ENCODE data around the gene CHKA.

The CHKA gene

DNA sequence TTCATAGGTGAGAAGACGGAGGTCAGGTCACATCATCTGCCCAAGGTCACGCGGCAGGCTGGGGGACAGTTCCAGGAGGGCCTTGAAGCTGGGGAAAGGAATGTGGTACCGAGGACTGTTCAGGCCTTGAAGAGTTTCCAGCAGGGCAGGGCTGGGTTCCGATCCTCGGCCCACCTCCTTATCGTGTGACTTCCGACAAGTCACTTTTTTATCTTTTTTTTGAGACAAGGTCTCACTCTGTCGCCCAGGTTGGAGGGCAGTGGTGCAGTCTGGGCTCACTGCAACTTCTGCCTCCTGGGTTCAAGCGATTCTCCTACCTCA, 90.1 kb downstream of the CHKA start:
- DNase-seq (ENCODE audit: low spot score) = no peak

DNA sequence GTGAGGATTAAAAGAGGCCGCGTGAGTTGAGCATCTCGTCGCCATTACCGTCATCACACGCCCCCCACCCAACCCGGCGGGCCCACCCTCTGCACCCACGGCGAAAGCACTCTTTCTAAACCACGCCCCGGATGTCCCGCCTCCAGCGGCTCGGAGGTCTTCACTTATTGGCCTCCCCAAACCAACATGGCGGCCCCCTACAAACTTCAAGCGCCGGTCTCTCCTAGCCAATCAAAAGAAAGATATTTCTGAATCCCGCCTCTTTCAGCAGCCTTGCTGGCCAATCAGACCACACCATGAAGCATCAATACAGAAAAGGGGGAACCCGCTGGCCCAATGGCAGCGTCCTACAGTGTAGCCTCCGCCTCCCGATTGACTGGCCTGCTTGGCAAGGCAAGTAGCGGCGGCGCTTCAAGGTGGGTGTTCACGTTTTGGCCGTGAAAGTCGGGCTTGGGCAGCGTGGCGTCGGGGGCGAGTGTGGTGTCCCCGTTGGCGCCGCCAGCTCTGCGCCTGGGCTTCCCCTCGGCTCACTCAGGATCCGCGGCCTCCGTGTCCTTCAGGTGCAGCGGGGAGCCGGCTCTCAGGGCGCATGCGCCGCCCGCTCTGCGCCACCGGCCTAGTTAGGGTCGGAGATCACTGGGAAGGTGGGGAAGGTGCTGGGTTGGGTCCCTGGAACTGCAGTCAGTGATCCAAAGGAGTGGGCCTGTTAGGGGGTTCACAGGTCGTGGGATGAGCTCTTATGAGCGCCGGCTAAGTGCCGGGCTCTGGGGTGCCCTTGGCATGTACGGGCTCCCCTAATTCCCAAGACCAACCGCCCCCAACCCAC, 90.7 kb downstream of the CHKA start, which contains the start of gene NDUFS8:
NDUFS8 (plus strand) TSS at position 364 of the 826 bp plus-strand sequence. CDS start 1,471 bp downstream, outside the sequence.
- DNase-seq (ENCODE audit: low spot score) = peak; percentile 100

DNA sequence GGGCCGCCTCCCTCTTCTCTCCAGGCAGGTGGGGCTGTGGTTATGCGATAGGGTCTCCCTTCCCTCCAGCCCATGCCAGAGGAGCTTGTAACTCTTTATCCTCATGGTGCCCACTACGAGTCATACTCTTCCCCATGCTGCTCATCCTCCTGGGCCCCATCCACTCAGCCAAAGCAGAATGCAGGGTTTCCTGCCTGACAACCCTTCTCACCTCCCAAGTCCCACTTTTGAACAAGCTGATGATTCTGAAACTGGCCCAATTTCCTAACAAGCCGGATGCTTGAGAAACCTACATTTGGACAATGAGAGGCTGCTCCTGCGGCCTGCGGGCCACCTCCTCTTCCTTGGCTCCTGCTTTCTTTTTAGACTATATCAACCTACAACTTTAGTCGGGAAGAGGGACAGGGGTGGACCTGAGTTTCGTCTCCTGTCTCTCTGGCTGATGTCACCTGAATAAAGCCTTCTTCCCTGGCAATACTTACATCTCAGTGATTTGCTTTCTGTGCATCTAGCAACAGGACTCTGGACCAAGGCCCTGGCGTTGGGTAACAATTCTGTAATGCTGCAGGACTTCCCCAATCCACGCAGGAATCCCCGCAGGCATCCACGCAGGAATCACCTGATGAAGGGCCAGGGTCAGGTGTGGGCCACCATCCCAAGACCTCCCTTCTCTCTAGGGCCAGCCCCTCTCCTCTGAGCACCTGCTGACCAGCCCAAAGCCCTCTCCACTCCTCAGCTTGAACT, 92.2 kb downstream of the CHKA start:
- no peak for DNase-seq (ENCODE audit: low spot score)

DNA sequence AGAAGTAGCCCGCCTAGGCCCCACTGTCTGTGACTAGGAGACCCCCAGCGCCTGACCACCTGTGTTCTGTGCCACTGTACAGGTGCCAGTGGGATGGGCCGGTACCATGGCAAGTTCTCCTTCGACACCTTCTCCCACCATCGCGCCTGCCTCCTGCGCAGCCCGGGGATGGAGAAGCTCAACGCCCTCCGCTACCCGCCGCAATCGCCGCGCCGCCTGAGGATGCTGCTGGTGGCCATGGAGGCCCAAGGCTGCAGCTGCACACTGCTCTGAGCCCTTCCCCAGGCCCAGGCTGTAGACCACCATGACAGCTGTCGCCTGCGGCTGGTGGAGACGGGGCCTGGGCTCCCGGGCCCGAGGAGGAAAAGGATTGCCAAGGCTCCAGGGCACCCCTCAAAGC, 93.5 kb downstream of the CHKA start:
- DNase-seq (ENCODE audit: low spot score) = no peak

DNA sequence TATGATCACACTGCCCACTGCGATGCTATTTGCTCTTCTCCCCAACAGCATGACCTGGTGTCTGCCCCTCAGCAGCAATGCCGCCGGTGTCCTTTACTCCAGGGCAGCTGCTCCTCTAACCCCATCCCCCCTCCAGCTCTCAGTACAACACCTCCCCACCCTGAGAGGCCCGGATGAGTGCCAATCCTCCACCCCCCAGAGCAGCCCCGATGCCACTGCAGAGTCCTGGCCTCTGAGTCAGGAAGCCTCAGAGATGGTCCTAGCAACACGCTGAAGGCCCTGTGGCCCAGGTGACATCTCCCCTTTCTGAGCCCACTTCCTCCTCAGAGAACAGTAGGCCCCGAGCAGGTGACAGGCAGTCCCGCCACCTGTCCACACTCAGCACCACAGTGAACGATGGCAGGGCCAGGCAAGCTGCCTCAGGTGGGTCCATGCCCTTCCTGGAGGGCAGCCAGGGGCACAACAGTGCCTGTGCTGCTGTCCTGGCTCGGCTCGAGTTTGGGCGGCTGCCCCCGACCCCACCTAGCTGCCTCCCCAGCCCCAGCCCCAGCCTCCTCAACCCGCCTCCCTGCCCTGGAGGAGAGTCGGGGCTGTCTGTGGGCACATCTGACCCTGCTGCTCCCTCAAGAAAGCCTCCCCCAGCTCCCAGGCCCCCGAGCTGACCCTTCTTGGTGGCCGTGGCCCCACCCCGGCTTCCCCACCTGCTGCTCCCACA, 94.6 kb downstream of the CHKA start:
- no peak for DNase-seq (ENCODE audit: low spot score)

DNA sequence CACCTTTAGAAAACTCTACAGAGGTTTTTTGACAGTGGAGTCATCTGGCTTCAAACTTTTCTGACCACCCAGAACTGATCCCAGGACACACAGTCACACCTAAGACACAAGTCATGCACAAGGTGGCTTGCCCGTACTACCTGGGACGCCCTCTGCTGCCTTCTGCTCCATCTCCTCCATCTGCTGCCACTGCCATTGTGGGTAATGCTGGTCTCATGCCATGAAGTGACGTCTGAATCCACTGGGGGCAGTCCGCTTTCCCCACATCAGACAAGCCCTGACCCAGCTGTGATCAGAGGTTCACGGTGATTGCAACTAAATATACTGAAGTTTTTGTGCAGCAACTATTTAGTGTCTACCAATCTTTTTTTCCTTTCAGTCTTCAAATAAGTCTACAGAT, 96.1 kb downstream of the CHKA start:
- DNase-seq (ENCODE audit: low spot score) = peak; percentile 90

DNA sequence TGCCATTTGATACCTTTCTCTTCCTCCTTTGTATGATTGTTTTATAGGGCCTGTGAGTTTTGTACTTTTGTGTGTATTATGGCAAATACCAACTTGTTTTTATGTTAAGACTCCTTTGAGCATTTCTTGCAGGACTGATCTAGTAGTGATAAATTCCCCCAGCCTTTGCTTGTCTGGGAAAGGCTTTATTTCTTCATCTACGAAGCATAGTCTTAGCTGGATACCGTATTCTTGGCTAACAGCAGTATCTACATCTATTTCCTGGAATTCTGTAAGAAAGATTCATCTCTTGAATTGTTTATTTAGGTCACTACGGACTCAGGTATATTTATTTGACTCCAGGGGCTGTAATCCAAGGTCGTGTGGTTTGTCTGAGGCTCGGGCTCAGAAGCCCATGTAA, 96.7 kb downstream of the CHKA start:
- DNase-seq (ENCODE audit: low spot score) = no peak

DNA sequence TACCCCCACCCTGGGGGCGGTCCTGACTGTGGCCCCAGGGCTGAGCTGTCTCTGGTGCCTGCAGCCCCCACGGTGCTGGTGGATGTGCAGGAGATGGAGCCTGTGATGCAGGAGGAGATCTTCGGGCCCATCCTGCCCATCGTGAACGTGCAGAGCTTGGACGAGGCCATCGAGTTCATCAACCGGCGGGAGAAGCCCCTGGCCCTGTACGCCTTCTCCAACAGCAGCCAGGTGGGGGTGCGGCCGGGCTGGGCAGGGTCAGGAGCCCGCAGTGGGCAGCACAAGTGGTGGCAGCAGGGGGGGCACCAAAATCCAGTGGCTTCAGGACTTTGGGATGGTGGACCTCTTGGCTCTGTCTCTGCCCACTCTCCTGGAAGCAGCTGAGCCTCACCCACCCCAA, 98.7 kb downstream of the CHKA start:
- no peak for DNase-seq (ENCODE audit: low spot score)

DNA sequence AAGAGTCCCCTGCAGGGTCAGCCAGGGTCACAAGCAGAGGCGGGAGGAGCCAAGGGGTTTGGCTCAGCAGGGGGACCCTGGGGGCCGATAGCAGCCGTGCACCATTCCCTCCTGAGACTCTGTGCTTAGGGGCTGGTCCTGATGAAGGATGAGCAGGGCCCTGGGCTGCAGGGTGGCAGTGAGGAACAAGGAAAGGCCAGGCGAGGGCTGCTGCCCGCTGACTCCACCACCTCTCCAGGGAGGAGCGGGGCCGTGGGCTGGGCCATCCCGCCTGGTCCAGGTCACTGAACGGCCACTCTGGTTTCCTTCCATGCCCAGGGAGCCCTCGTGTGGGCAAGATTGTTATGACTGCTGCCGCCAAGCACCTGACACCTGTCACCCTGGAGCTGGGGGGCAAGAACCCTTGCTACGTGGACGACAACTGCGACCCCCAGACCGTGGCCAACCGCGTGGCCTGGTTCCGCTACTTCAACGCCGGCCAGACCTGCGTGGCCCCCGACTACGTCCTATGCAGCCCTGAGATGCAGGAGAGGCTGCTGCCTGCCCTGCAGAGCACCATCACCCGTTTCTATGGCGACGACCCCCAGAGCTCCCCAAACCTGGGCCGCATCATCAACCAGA, 99.9 kb downstream of the CHKA start:
- DNase-seq (ENCODE audit: low spot score) = peak; percentile 93

DNA sequence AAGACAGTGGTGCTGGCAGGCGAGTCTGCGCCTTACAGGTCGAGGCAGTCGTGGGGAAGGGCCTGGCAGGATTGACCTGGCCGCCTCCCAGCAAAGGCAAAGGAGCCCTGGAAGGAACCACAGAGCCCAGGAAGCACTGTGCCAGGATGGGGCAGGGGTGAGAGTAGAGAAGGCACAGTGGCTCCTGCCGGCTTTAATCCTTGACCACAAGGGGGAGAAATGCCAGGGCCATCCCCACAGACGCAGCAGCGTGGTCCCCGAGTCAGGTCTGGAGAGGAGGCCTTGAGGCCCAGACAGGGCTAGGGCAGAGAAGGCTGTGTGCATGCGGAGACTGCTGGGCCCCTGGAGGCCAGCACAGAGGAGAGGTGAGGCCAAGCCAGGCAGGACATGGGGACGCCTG, 100.6 kb downstream of the CHKA start:
- DNase-seq (ENCODE audit: low spot score) = peak; percentile 94

DNA sequence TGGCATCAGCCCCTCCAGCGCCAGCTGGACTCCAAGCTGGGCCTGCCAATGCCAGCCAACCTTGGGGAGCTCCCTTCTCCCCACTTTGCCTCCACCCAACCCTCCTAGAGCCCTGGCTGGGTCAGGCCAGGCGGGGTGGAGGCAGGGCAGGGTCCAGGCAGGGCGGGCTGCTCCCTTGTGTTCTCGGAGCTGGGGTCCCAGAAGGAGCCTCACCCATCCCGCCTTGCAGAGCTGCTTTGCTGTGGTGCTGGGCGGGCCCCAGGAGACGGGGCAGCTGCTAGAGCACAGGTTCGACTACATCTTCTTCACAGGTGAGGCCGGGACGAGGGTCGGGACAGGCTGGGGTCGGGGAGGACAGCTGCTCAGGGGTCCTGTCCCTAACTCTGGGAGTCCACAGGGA, 101.7 kb downstream of the CHKA start:
- no peak for DNase-seq (ENCODE audit: low spot score)

DNA sequence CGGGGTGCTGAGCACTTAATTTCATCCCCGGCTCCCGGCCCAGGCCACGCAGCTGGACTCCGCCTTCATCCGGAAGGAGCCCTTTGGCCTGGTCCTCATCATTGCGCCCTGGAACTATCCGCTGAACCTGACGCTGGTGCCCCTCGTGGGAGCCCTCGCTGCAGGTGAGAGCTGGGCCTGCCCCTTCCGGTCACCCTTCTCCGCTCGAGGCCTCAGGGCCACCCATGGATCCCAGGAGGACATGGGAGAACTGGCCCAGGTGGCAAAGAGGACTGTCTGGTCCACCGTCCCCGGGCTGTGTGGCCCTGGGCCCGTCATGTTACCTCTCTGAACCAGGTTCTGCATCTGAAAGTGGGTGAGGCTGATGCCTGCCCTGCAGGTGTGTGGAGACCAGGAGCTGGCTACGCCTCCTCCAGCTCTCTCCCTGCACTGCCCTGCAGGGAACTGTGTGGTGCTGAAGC, 102.4 kb downstream of the CHKA start:
- DNase-seq (ENCODE audit: low spot score) = no peak

DNA sequence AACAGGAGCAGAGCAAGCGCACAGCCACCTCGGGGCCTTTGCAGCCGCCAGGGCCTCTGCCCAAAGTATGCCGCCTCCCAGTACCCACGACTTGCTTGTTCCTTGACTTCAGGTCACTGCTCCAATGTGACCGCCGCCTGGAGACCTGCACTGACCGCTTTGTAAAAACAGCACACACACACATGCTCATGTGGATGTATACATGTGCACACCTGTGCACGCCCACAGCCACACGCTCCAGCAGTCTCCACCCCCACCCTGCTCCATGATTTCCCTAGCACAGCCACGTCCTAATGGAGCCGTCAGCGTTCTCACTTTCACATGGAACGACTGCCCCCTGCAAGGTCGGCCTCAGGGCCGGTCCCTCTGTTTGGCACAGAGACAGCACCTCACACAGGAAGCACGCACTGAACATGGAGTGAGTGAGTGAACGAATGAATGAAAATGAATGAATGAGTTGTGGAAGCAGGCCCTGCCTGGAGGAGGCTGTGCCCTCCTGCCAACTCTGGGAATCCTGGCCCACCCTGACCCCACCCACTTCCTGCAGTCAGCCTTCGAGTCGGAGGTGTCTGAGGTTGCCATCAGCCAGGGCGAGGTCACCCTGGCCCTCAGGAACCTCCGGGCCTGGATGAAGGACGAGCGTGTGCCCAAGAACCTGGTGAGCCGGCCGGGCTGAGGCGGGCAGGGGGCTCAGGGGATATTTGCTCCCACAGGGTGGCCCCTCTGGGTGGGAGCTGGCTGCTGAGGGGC, 103.0 kb downstream of the CHKA start:
- no peak for DNase-seq (ENCODE audit: low spot score)

DNA sequence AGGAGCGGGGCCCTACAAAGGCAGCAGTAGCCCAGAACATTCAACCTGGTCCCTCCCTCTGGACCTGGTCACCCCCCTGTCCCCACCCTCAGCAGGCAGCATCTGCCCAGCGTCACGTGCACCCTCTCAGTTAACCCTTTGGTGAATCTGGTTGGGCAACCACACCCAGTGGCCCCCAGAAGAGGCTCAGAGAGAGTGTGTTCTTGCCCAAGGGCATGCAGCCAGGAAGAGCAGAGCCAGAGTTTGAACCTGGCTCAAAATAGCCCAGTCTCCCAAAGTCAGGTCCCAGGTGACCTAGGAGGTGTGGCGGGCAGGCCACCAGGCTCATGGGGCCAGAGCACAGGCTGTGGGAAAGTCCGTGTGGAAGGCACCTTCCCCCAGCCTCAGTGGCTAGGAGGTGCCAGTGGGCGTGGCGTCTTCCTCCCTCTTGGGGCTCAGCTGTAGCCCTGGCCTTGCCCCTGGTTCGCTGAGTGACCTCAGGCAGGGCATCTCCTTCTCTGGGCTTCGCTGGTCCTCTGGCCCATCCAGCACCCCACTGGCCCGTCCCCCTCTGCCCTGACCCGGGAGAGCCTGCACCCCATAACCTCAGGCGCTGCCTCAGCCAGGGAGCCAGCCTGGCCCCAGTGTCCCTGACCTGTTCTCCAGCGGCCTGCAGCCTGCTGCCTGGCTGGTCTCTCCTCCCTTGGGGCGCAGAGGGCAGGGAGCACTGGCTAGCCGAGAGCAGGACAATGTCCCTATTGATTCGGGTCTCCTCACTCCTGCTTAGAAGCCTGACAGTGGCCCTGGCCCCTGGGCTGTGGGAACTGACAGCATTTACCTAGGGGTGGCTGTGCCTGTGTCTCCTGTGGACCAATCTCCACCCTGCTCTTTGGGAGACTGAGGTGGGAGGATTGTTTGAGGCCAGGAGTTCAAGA, 104.0 kb downstream of the CHKA start:
- DNase-seq (ENCODE audit: low spot score) = peak; percentile 100

DNA sequence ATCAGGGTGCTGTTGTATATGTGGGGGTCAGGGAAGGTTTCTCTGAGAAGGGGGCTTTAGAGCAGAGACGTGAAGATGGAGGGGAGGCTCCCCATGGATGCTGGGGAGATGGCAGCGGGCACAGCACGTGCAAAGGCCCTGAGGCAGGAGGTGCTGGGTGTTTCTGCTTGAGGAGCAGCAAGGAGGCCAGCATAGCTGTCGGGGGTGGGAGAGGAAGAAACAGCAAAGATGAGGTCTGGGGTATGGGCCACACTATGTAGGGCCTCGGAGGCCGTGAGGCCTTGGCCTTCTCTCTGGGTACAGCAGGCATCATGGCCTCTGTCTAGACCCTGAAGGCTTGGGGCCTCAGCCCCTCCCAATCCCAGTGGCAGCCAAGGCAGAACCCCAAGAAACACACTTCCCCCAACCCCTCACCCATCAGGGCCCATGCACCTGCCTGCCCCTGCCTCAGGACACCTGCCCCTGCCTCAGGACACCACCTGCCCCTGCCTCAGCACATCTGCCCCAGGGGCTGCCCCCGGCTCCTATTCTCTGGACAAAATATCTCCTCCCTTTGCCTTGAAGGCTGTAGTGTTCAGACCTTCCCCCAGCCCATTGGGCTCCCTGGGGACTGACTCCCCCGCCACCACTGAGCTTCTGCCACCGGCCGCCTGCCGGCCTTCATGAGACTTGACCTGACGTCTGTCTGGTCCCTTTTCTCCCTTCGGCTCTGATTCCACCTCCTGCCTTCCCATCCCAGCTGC, 104.9 kb downstream of the CHKA start:
- no peak for DNase-seq (ENCODE audit: low spot score)

DNA sequence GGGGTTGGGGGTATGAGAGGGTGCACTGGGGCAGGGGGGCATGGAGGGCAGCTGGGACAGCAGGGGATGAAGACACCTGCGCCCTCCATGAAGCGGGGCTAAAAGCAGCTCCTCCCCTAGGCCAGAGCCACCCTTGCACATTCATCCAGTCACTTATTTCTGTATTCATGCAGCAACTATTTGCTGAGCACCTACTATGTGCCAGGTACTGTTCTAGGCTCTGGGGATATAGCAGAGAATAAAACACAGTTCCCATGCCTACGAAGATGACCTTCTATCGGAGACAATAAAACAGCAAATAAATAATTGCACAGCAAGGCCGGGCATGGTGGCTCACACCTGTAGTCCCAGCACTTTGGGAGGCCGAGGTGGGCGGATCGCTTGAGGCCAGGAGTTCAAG, 105.7 kb downstream of the CHKA start:
- no peak for DNase-seq (ENCODE audit: low spot score)

DNA sequence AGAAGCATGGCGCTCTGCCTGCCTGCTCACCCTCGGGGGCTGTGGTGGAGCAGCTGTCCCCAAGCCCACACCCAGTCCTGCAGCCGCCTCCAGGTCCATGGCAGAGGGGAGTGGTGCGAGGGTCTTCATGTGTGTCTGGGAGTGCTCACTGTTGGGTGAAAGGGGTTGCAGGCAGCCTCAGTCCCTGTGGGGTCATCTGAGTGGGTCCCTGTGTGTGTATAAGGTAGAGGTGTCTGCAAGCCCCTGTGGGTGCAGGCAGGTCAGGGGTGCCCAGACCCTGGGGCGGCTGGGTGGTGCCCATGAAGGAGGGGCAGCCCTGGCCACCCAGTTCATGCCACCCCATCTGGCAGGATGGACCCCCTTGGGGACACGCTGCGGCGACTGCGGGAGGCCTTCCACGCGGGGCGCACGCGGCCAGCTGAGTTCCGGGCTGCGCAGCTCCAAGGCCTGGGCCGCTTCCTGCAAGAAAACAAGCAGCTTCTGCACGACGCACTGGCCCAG, 106.2 kb downstream of the CHKA start:
- DNase-seq (ENCODE audit: low spot score) = no peak

DNA sequence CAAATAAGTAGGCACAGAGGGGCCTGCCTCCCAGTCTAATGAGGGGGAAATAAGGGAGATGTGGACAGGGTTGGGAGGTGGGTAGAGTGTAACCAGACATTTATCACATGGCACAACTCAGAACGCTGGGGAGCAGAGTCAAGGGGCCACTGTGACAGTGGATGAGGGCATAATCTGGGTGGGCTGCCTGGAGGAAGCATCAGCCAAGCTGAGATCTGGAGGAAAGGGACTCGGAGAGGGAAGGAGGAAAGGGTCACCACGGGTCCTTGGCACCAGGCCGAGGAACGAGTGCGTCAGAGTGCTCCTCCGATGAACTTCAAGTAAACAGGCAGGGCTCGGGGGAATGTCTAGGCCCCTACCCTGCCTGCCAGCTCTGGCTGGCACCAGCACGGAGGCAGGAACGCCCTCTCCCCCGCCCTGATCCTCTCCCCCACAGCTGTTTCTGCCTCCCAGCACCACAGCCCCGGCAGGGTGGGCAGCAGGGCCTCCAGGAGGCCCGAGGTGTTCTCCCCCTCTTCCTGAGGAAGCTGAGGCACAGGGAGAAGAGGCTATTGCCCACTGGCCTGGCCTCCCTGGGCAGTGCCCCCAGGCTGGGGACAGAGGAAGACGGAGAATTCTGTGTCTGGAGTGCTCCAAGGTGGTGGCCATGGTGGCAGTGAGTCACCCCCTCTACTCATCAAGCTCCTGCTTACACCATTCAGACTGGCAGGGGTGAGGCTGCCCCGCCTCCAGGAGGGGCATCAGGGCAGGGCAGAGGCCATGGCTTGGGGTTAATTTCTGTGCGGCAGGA, 106.8 kb downstream of the CHKA start:
- no peak for DNase-seq (ENCODE audit: low spot score)
